Measurements from ENCODE around the gene GRIN3A. TPM values are rescaled to one million over a fixed set of nuclear protein-coding genes. Genes with fewer than 3 reads are reported as not detected.

GRIN3A gene
- total and polyA plus RNA-seq, 2 of the 4 experiments (the other 2 are of a cell fraction), result not detected

- no peak overlapping the region for H4K91ac ChIP-seq (ENCODE audit: insufficient read depth, low read depth, low read length)
- in situ Hi-C loops (cut with MboI; ENCODE audit: low sequenced_read_pairs), result no loop called here
- dilution Hi-C loops (cut with HindIII; ENCODE audit: low sequenced_read_pairs, unreplicated experiment), result no loop called here
- H3K27me3 ChIP-seq (ENCODE audit: control insufficient read depth, insufficient read depth, low read length), result no peaks in the 10 kb centered on the region
- no peak overlapping the region for H3K4ac ChIP-seq (ENCODE audit: low read depth, low read length)
- no peaks in the 10 kb centered on the region for H3K4me1 ChIP-seq (ENCODE audit: control insufficient read depth, insufficient read depth, low read length)
- no peak overlapping the region for H3K9ac ChIP-seq (ENCODE audit: low read depth, low read length)
- no peak overlapping the region for H2AFZ ChIP-seq (replicated peaks; ENCODE audit: low read length, poor library complexity)
- no TSS peak for BruUV-seq (replicated peaks)
- H2BK120ac ChIP-seq (ENCODE audit: low read depth, low read length), result no peak overlapping the region
- ChIA-PET POLR2A (ENCODE audit: unreplicated experiment) (no interaction called here), CTCF (interaction anchor here (0.6 kb wide), 1 partner anchor 1245 kb away, joined by 3 read pairs; no protein-coding TSS in a partner anchor)
- no peak overlapping the region for H3K56ac ChIP-seq (ENCODE audit: extremely low read depth, insufficient read depth, low read length)
- H3K9me3 ChIP-seq (ENCODE audit: control insufficient read depth, insufficient read depth, low read length), result 0 out of 2 replicates have a peak, but pooled peaks cover 2% of the 10 kb centered on the region
- H3K36me3 ChIP-seq (ENCODE audit: control insufficient read depth, insufficient read depth, low read length), result no peaks in the 10 kb centered on the region
- no peak overlapping the region for H2BK15ac ChIP-seq (ENCODE audit: low read depth, low read length)
- no peak overlapping the region for H2BK5ac ChIP-seq (ENCODE audit: low read depth, low read length, poor library complexity, severe bottlenecking)
- no peak overlapping the region for H3K18ac ChIP-seq (ENCODE audit: low read depth, low read length)
- no peak overlapping the region for H2BK20ac ChIP-seq (ENCODE audit: low read depth, low read length)
- no peak overlapping the region for H2AK5ac ChIP-seq (ENCODE audit: low read depth, low read length)
- ATAC-seq (ENCODE audit: low read depth), result no peak
- H3K9me1 ChIP-seq (ENCODE audit: insufficient read depth, low read length), result no peaks in the 10 kb centered on the region
- no peak overlapping the region for H2AK9ac ChIP-seq (replicated peaks; ENCODE audit: low read depth, low read length, poor library complexity)
- no peaks in the 10 kb centered on the region for H4K20me1 ChIP-seq (ENCODE audit: insufficient read depth, low read length)
- no peak overlapping the region for H4K5ac ChIP-seq (ENCODE audit: low read depth, low read length)
- DNase-seq, result no peak
- TF ChIP-seq CEBPB (IDR thresholded peaks at IDR 0.05; ENCODE audit: low read depth, low read length), result no peak
- TF ChIP-seq USF2 (IDR thresholded peaks at IDR 0.05; ENCODE audit: low read depth, low read length), result no peak
- TF ChIP-seq BHLHE40 (IDR thresholded peaks at IDR 0.05; ENCODE audit: low read depth, low read length), result no peak
- no peak for TF ChIP-seq CTCF (conservative IDR thresholded peaks at IDR 0.05; ENCODE audit: low read depth, low read length)
- no peak for TF ChIP-seq MXI1 (IDR thresholded peaks at IDR 0.05; ENCODE audit: borderline replicate concordance, low read depth, low read length)
- no peak for TF ChIP-seq CHD1 (IDR thresholded peaks at IDR 0.05; ENCODE audit: low read depth, low read length)
- no peak for TF ChIP-seq FOS (IDR thresholded peaks at IDR 0.05; ENCODE audit: low read depth, low read length)
- TF ChIP-seq NFE2L2 (IDR thresholded peaks at IDR 0.05; ENCODE audit: low read depth, low read length), result no peak
- TF ChIP-seq RCOR1 (IDR thresholded peaks at IDR 0.05; ENCODE audit: insufficient replicate concordance, low read length), result no peak
- H3K14ac ChIP-seq (replicated peaks; ENCODE audit: low read depth, low read length), result no peak overlapping the region
- no peaks in the 10 kb centered on the region for H3K79me1 ChIP-seq (ENCODE audit: low read depth in 1 of 2, low read length in 2 of 2)
- intact Hi-C loops (cut with micrococcal nuclease), result no loop called here
- whole genome bisulfite sequencing, 2 experiments (ENCODE audit: extremely low coverage in 2 of 2, insufficient read length in 1 of 2), result no CpG with 5 or more reads among the region's 1 CpG
- H3K27ac ChIP-seq (ENCODE audit: insufficient read depth, low read length), result no peak overlapping the region
- no peak overlapping the region for H3K4me2 ChIP-seq (ENCODE audit: low read depth, low read length)
- H3K23ac ChIP-seq (ENCODE audit: low read depth, low read length), result no peak overlapping the region
- H4K8ac ChIP-seq (ENCODE audit: low read depth in 2 of 2, low read length in 2 of 2), result no peak overlapping the region
- no peak overlapping the region for H3K4me3 ChIP-seq (ENCODE audit: insufficient read depth, low read depth, low read length)
These were observed 99.1 kb downstream of the GRIN3A start for GRCh38 chr9:101639311-101639710.
